Ramos (cell line): ENCODE results near the gene FLT1.

Experiments
- in situ Hi-C: fragments of 300-500 bp; cut with MboI; formaldehyde crosslinking; loops from one replicate; pipeline ENCODE4 v1.14.3; 2022; ENCODE audit warnings: low sequenced_read_pairs; ENCODE audit not compliant: unreplicated experiment

FLT1 gene

GRCh38 chr13:28494778-28495537, at the start of gene FLT1:
Gene FLT1 (minus strand): TSS chr13:28495128. CDS start chr13:28494843, 285 bp downstream.
- in situ Hi-C loops, result no loop called here

- in situ Hi-C loops, result no loop called here
These were observed 49.1 kb upstream of the FLT1 start for GRCh38 chr13:28544026-28544425.

GRCh38 chr13:28542804-28543203, 47.9 kb upstream of the FLT1 start:
- in situ Hi-C loops, result no loop called here

- in situ Hi-C loops, result no loop called here
These were observed 47.0 kb upstream of the FLT1 start for GRCh38 chr13:28541966-28542365.

- in situ Hi-C loops, result no loop called here
These were observed 45.7 kb upstream of the FLT1 start for GRCh38 chr13:28540612-28541011.

GRCh38 chr13:28539625-28540286, 44.8 kb upstream of the FLT1 start:
- in situ Hi-C loops, result no loop called here

- in situ Hi-C loops, result no loop called here
These were observed 44.0 kb upstream of the FLT1 start for GRCh38 chr13:28538932-28539331.

- in situ Hi-C loops, result no loop called here
These were observed 42.2 kb upstream of the FLT1 start for GRCh38 chr13:28537171-28537570.

- in situ Hi-C loops, result no loop called here
These were observed 41.4 kb upstream of the FLT1 start for GRCh38 chr13:28536371-28536770.

GRCh38 chr13:28535734-28536133, 40.8 kb upstream of the FLT1 start:
- in situ Hi-C loops, result no loop called here

GRCh38 chr13:28534801-28535200, 39.9 kb upstream of the FLT1 start:
- in situ Hi-C loops, result no loop called here

GRCh38 chr13:28534210-28534609, 39.3 kb upstream of the FLT1 start:
- in situ Hi-C loops, result no loop called here

GRCh38 chr13:28533441-28534166, 38.7 kb upstream of the FLT1 start:
- in situ Hi-C loops, result no loop called here

GRCh38 chr13:28533125-28533436, 38.2 kb upstream of the FLT1 start:
- in situ Hi-C loops, result no loop called here

GRCh38 chr13:28532388-28533124, 37.6 kb upstream of the FLT1 start:
- in situ Hi-C loops, result no loop called here

GRCh38 chr13:28531845-28532387, 37.0 kb upstream of the FLT1 start:
- in situ Hi-C loops, result no loop called here

GRCh38 chr13:28531077-28531844, 36.3 kb upstream of the FLT1 start:
- in situ Hi-C loops, result no loop called here

- in situ Hi-C loops, result no loop called here
These were observed 35.8 kb upstream of the FLT1 start for GRCh38 chr13:28530729-28531076.

- in situ Hi-C loops, result no loop called here
These were observed 34.9 kb upstream of the FLT1 start for GRCh38 chr13:28529836-28530235.

GRCh38 chr13:28528848-28529247, 33.9 kb upstream of the FLT1 start:
- in situ Hi-C loops, result no loop called here
